Measurements from ENCODE around the gene NLGN4X. TPM values are rescaled to one million over a fixed set of nuclear protein-coding genes. Genes with fewer than 3 reads are reported as not detected.

NLGN4X gene
- total RNA-seq, 2 donors from 2014 or later: 19.2 to 76.9 TPM

DNA sequence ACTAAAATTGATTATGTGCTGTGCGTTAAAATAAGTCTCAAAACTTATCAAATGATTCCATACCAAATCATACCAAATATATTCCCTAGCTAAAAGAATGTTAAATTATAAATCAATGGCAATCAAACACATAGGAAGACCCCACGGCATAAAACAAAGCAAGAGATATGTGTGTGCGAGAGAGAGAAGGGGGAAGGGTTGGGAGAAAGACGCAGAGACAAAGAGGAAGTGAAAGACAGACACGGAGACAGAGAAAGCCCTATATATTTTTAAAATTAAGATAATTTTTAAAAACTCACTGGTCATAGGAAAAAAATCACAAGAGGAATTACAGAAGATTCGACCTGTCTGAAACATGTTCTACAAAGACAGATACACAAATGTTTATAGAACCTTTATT, 371.4 kb downstream of the NLGN4X start:
- no peak overlapping the region for H3K27ac ChIP-seq (ENCODE audit: low read depth, low read length)
- H3K36me3 ChIP-seq (ENCODE audit: control insufficient read depth, insufficient read depth, low read length): no peaks in the 10 kb centered on the region
- Mint-ChIP-seq H3K9me3 (no peaks in the 10 kb centered on the region), H3K36me3 (ENCODE audit: low read depth) (no peaks in the 10 kb centered on the region), H3K27me3 (ENCODE audit: insufficient read depth) (no peaks in the 10 kb centered on the region), H3K4me1 (peaks cover 5% of the 10 kb centered on the region), H3K4me3 (no peak overlapping the region), H3K27ac (peak overlapping the region; percentile 50)
- TF ChIP-seq, protein P1, sequence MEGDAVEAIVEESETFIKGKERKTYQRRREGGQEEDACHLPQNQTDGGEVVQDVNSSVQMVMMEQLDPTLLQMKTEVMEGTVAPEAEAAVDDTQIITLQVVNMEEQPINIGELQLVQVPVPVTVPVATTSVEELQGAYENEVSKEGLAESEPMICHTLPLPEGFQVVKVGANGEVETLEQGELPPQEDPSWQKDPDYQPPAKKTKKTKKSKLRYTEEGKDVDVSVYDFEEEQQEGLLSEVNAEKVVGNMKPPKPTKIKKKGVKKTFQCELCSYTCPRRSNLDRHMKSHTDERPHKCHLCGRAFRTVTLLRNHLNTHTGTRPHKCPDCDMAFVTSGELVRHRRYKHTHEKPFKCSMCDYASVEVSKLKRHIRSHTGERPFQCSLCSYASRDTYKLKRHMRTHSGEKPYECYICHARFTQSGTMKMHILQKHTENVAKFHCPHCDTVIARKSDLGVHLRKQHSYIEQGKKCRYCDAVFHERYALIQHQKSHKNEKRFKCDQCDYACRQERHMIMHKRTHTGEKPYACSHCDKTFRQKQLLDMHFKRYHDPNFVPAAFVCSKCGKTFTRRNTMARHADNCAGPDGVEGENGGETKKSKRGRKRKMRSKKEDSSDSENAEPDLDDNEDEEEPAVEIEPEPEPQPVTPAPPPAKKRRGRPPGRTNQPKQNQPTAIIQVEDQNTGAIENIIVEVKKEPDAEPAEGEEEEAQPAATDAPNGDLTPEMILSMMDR (conservative IDR thresholded peaks at IDR 0.05): no peak
- H3K4me3 ChIP-seq (ENCODE audit: low read length): no peak overlapping the region
- H3K4me1 ChIP-seq (ENCODE audit: control insufficient read depth, insufficient read depth, low read length): no peaks in the 10 kb centered on the region
- 93% methylated on average over 2 of the region's 6 CpGs; no CpG with 5 or more reads in 1 of the 2 experiments for WGBS, 2 experiments (ENCODE audit: insufficient coverage in 1 of 2, insufficient read length in 1 of 2)
- no peaks in the 10 kb centered on the region for H3K27me3 ChIP-seq (ENCODE audit: control insufficient read depth, insufficient read depth, low read length, poor library complexity, severe bottlenecking)
- H3K9ac ChIP-seq (ENCODE audit: extremely low read depth, low read length, poor library complexity, severe bottlenecking): no peak overlapping the region
- DNase-seq: no peak
- H3K9me3 ChIP-seq (ENCODE audit: control insufficient read depth, low read length): no peaks in the 10 kb centered on the region

DNA sequence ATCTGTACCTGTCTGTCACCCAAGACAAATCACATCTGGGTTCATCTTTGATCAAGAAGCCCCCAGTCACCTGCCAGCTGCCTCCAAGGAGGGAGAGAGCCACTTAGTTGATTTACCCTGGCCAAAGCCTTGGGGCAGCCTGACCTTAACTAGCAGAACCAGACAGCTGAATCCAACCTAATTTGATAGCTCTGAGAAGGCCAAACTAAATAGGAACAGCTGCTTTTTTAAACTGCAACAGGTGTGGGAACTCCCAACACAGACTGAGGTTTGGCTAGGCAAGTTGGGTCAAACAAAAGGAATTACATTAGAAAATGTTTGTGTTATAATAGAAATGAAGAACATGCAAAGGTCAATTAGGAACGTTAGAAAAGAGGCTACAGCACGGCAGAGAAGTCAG, 375.7 kb downstream of the NLGN4X start:
- WGBS, 2 experiments (ENCODE audit: insufficient coverage in 1 of 2, insufficient read length in 1 of 2): 86% methylated on average over 2 of the region's 2 CpGs; no CpG with 5 or more reads in 1 of the 2 experiments
- DNase-seq: no peak
- H3K36me3 ChIP-seq (ENCODE audit: control insufficient read depth, insufficient read depth, low read length): no peaks in the 10 kb centered on the region
- H3K4me1 ChIP-seq (ENCODE audit: control insufficient read depth, insufficient read depth, low read length): no peaks in the 10 kb centered on the region
- H3K36me3 Mint-ChIP-seq (ENCODE audit: low read depth): no peaks in the 10 kb centered on the region
- H3K9me3 ChIP-seq (ENCODE audit: control insufficient read depth, low read length): no peaks in the 10 kb centered on the region
- H3K27me3 ChIP-seq (ENCODE audit: control insufficient read depth, insufficient read depth, low read length, poor library complexity, severe bottlenecking): no peaks in the 10 kb centered on the region
- no peaks in the 10 kb centered on the region for H3K27me3 Mint-ChIP-seq (ENCODE audit: insufficient read depth)
- H3K4me3 ChIP-seq (ENCODE audit: low read length): no peak overlapping the region
- no peaks in the 10 kb centered on the region for H3K9me3 Mint-ChIP-seq
- H3K9ac ChIP-seq (ENCODE audit: extremely low read depth, low read length, poor library complexity, severe bottlenecking): no peak overlapping the region
- H3K4me1 Mint-ChIP-seq: peaks cover 5% of the 10 kb centered on the region
- H3K27ac Mint-ChIP-seq: no peak overlapping the region
- no peak overlapping the region for H3K4me3 Mint-ChIP-seq
- H3K27ac ChIP-seq (ENCODE audit: low read depth, low read length): no peak overlapping the region
- TF ChIP-seq, protein P1 (conservative IDR thresholded peaks at IDR 0.05): no peak

DNA sequence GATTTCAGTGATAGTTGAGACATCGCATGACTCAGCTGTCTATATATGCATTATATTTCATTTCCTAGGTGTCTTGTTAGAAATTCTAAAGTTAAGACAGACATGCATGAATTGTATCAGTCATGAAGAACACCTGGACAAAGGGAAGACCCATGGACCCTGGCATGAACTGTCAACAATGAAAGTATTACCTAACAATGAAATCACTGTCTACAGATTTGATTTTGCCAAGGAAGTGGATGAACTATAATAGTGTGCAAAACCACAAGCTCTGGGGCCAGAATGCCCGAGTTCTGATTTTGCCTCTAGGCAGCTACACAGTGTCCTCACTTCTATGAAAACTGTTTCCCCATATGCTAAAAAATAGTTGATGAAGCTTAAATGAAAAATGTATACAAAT, 386.1 kb downstream of the NLGN4X start:
- H3K27me3 ChIP-seq (ENCODE audit: control insufficient read depth, insufficient read depth, low read length, poor library complexity, severe bottlenecking): no peaks in the 10 kb centered on the region
- WGBS, 2 experiments (ENCODE audit: insufficient coverage in 1 of 2, insufficient read length in 1 of 2): 93% methylated on average over 2 of the region's 2 CpGs; no CpG with 5 or more reads in 1 of the 2 experiments
- TF ChIP-seq, protein P1 (conservative IDR thresholded peaks at IDR 0.05): no peak

More for the DNA sequence above, 386.1 kb downstream of the NLGN4X start:
- DNase-seq: no peak
- H3K27me3 Mint-ChIP-seq (ENCODE audit: insufficient read depth): no peaks in the 10 kb centered on the region
- H3K4me1 ChIP-seq (ENCODE audit: control insufficient read depth, insufficient read depth, low read length): no peaks in the 10 kb centered on the region
- no peak overlapping the region for H3K27ac Mint-ChIP-seq
- no peaks in the 10 kb centered on the region for H3K9me3 Mint-ChIP-seq
- H3K9me3 ChIP-seq (ENCODE audit: control insufficient read depth, low read length): no peaks in the 10 kb centered on the region
- H3K4me3 ChIP-seq (ENCODE audit: low read length): no peak overlapping the region
- no peak overlapping the region for H3K9ac ChIP-seq (ENCODE audit: extremely low read depth, low read length, poor library complexity, severe bottlenecking)
- no peak overlapping the region for H3K4me3 Mint-ChIP-seq
- no peaks in the 10 kb centered on the region for H3K36me3 Mint-ChIP-seq (ENCODE audit: low read depth)
- H3K4me1 Mint-ChIP-seq: no peaks in the 10 kb centered on the region
- no peaks in the 10 kb centered on the region for H3K36me3 ChIP-seq (ENCODE audit: control insufficient read depth, insufficient read depth, low read length)
- no peak overlapping the region for H3K27ac ChIP-seq (ENCODE audit: low read depth, low read length)
